Astrocyte (in vitro differentiated cells and primary cell): ENCODE results near the gene NPPB. TPM values are rescaled to one million over a fixed set of nuclear protein-coding genes. Genes with fewer than 3 reads are reported as not detected.

Source experiments
- DNase-seq: peaks from one replicate; pipeline ENCODE4 v3.0.0-alpha.2; 2010; ENCODE audit warnings: low read depth
- FAIRE-seq: peaks from 2 replicates; lab custom pipeline; 2011; peaks lifted over from hg19 to GRCh38; lab: Jason Lieb, UNC
- H2AFZ ChIP-seq: 2 replicates; pipeline ENCODE4 v1.6.0; 2012; ENCODE audit warnings: low read depth, low read length, inconsistent platforms
- H3K27ac ChIP-seq: 2 replicates; pipeline ENCODE4 v1.5.1; 2011; ENCODE audit warnings: low read depth, low read length, inconsistent platforms
- H3K27me3 ChIP-seq: 2 replicates; pipeline ENCODE4 v1.6.0; 2011; ENCODE audit warnings: low read length, inconsistent platforms; ENCODE audit not compliant: insufficient read depth
- H3K36me3 ChIP-seq: 2 replicates; pipeline ENCODE4 v1.5.1; 2011; ENCODE audit warnings: low read length, inconsistent platforms; ENCODE audit not compliant: insufficient read depth
- H3K4me1 ChIP-seq: 2 replicates; pipeline ENCODE4 v1.5.1; 2011; ENCODE audit warnings: low read length, inconsistent platforms; ENCODE audit not compliant: insufficient read depth
- H3K4me2 ChIP-seq: 2 replicates; pipeline ENCODE4 v1.6.0; 2012; ENCODE audit warnings: low read length, inconsistent platforms
- H3K4me3 ChIP-seq: 2 replicates; pipeline ENCODE4 v1.5.1; 2011; ENCODE audit warnings: low read depth, mild to moderate bottlenecking, low read length, inconsistent platforms; ENCODE audit not compliant: insufficient read depth
- H3K79me2 ChIP-seq: 2 replicates; pipeline ENCODE4 v1.6.0; 2012; ENCODE audit warnings: mild to moderate bottlenecking, low read length, inconsistent platforms; ENCODE audit not compliant: insufficient read depth
- H3K9ac ChIP-seq: 2 replicates; pipeline ENCODE4 v1.6.0; 2012; ENCODE audit warnings: mild to moderate bottlenecking, low read length, inconsistent platforms
- H3K9me3 ChIP-seq: 2 replicates; pipeline ENCODE4 v1.5.1; 2012; ENCODE audit warnings: low read depth, mild to moderate bottlenecking, low read length, inconsistent platforms; ENCODE audit not compliant: insufficient read depth
- H4K20me1 ChIP-seq: 2 replicates; pipeline ENCODE4 v1.6.0; 2012; ENCODE audit warnings: low read length, inconsistent platforms; ENCODE audit not compliant: insufficient read depth
- H3K27ac Mint-ChIP-seq: one replicate; pipeline ENCODE4 v1.8.0; 2021; ENCODE audit warnings: mild to moderate bottlenecking, mixed read lengths; ENCODE audit not compliant: unreplicated experiment
- H3K27me3 Mint-ChIP-seq: one replicate; pipeline ENCODE4 v1.8.0; 2021; ENCODE audit warnings: low read depth, mixed read lengths; ENCODE audit not compliant: unreplicated experiment
- H3K36me3 Mint-ChIP-seq: one replicate; pipeline ENCODE4 v1.8.0; 2021; ENCODE audit warnings: low read depth, mixed read lengths; ENCODE audit not compliant: unreplicated experiment
- H3K4me1 Mint-ChIP-seq: one replicate; pipeline ENCODE4 v1.8.0; 2021; ENCODE audit warnings: low read depth, mixed read lengths; ENCODE audit not compliant: unreplicated experiment
- H3K4me3 Mint-ChIP-seq: one replicate; pipeline ENCODE4 v1.8.0; 2021; ENCODE audit warnings: mild to moderate bottlenecking, moderate library complexity, mixed read lengths; ENCODE audit not compliant: unreplicated experiment
- H3K9me3 Mint-ChIP-seq: one replicate; pipeline ENCODE4 v1.8.0; 2021; ENCODE audit warnings: mild to moderate bottlenecking, mixed read lengths; ENCODE audit not compliant: unreplicated experiment
- CTCF ChIP-seq: IDR thresholded peaks from 2 replicates; pipeline ENCODE4 v1.5.1; 2011; ENCODE audit warnings: low read depth, mild to moderate bottlenecking, inconsistent platforms, low read length, moderate library complexity; ENCODE audit not compliant: insufficient read depth
- EZH2 ChIP-seq: IDR thresholded peaks from 2 replicates; pipeline ENCODE4 v1.6.1; 2012; ENCODE audit warnings: mild to moderate bottlenecking, low read length, inconsistent platforms; ENCODE audit not compliant: insufficient read depth
- total RNA-seq: library from RNA; stranded (reverse); gene quantifications from 2 replicates; pipeline ENCODE4 v1.2.1, GENCODE V29; 2021

The NPPB gene
- total RNA-seq, 1 donor from 2014 or later = 449 TPM

GRCh38 chr1:11879311-11880180, 20.8 kb upstream of the NPPB start:
- H3K4me3 Mint-ChIP-seq = no peak overlapping the region
- H3K79me2 ChIP-seq = no peaks in the 10 kb centered on the region
- H3K4me3 ChIP-seq = no peak overlapping the region
- H3K27ac Mint-ChIP-seq = no peak overlapping the region
- H3K27me3 ChIP-seq = peaks cover 8% of the 10 kb centered on the region
- no peaks in the 10 kb centered on the region for H3K36me3 Mint-ChIP-seq
- H3K4me2 ChIP-seq = no peak overlapping the region
- H4K20me1 ChIP-seq = no peaks in the 10 kb centered on the region
- H3K27me3 Mint-ChIP-seq = peaks cover 30% of the 10 kb centered on the region
- H3K9me3 ChIP-seq = no peaks in the 10 kb centered on the region
- TF ChIP-seq CTCF (no peak), EZH2 (no peak)
- no peak for DNase-seq
- H3K27ac ChIP-seq = no peak overlapping the region
- H3K4me1 ChIP-seq = no peaks in the 10 kb centered on the region
- H3K36me3 ChIP-seq = no peaks in the 10 kb centered on the region
- no peak overlapping the region for H3K9ac ChIP-seq
- no peak overlapping the region for H2AFZ ChIP-seq
- no peak for FAIRE-seq
- no peaks in the 10 kb centered on the region for H3K9me3 Mint-ChIP-seq
- H3K4me1 Mint-ChIP-seq = peaks cover 4% of the 10 kb centered on the region

GRCh38 chr1:11878891-11879190, 20.1 kb upstream of the NPPB start:
- H3K9me3 ChIP-seq = no peaks in the 10 kb centered on the region
- TF ChIP-seq CTCF (no peak), EZH2 (no peak)
- H3K27ac Mint-ChIP-seq = no peak overlapping the region
- no peak overlapping the region for H3K9ac ChIP-seq
- no peak overlapping the region for H2AFZ ChIP-seq
- H3K4me2 ChIP-seq = no peak overlapping the region
- no peaks in the 10 kb centered on the region for H3K36me3 Mint-ChIP-seq
- H3K79me2 ChIP-seq = no peaks in the 10 kb centered on the region
- no peaks in the 10 kb centered on the region for H3K36me3 ChIP-seq
- H3K27me3 Mint-ChIP-seq = peaks cover 30% of the 10 kb centered on the region
- peaks cover 10% of the 10 kb centered on the region for H3K27me3 ChIP-seq
- no peaks in the 10 kb centered on the region for H4K20me1 ChIP-seq
- H3K4me3 Mint-ChIP-seq = no peak overlapping the region
- H3K4me3 ChIP-seq = no peak overlapping the region
- H3K4me1 Mint-ChIP-seq = peaks cover 4% of the 10 kb centered on the region
- no peak overlapping the region for H3K27ac ChIP-seq
- H3K4me1 ChIP-seq = no peaks in the 10 kb centered on the region
- DNase-seq = no peak
- FAIRE-seq = no peak
- H3K9me3 Mint-ChIP-seq = no peaks in the 10 kb centered on the region
